H7 (cell line): Measurements from ENCODE around the gene NOX3. TPM values are rescaled to one million over a fixed set of nuclear protein-coding genes. Genes with fewer than 3 reads are reported as not detected.
"Not testable (repeated sequence)": the region's sequence is repeated elsewhere in the genome, so short reads cannot be mapped to it uniquely, and the experiment has no call there.

ENCODE experiments used
- DNase-seq: peaks from one replicate; pipeline ENCODE4 v3.0.0; 2012
- H3K27me3 ChIP-seq: 2 replicates; pipeline ENCODE4 v1.6.0; 2011; ENCODE audit warnings: mild to moderate bottlenecking, low read length; ENCODE audit not compliant: control insufficient read depth, insufficient read depth
- H3K36me3 ChIP-seq: replicated peaks from 2 replicates; pipeline ENCODE4 v1.5.1; 2011; ENCODE audit warnings: low read length; ENCODE audit not compliant: control insufficient read depth, insufficient read depth
- H3K4me3 ChIP-seq: 2 replicates; pipeline ENCODE4 v1.5.1; 2011; ENCODE audit warnings: low read depth, mild to moderate bottlenecking, control low read depth, low read length, moderate library complexity; ENCODE audit not compliant: insufficient read depth
- total RNA-seq: library from RNA; depleted of rRNA; stranded (reverse); fragments of >200 nt; shearing (Covaris generic); gene quantifications from 2 replicates; pipeline ENCODE4 v1.2.3, GENCODE V29; 2014

The NOX3 gene
- total RNA-seq, 1 experiment from 2014 or later = not detected

DNA sequence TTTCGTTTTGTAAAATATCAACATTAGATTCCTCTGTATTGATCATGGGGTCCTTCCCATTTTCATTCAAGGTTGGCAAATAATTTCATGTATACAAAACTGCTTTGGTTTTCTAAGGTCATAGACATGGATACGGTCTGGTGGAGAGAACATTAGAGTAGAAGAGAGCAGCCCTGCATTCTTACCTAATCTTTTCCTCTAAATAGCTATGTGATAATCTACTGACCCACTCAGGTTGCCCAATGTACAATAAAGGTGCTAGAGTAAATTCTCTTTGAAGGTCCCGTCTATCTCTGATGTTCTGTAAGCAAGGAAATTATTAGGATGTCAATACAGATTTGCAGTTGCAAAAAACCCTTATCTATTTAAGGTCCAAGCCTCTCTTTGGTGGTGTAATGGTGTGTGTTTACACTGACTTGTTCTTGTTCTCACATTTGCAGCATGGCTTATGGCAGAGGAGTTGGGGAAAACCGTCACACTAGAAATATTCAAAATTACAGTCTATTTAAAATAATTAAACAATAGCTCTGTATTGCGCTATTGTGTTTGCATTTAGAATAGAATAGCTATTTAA is 31.2 kb upstream of the NOX3 start:
- no peak overlapping the region for H3K4me3 ChIP-seq
- H3K36me3 ChIP-seq = no peaks in the 10 kb centered on the region
- H3K27me3 ChIP-seq = no peaks in the 10 kb centered on the region
- no peak for DNase-seq

DNA sequence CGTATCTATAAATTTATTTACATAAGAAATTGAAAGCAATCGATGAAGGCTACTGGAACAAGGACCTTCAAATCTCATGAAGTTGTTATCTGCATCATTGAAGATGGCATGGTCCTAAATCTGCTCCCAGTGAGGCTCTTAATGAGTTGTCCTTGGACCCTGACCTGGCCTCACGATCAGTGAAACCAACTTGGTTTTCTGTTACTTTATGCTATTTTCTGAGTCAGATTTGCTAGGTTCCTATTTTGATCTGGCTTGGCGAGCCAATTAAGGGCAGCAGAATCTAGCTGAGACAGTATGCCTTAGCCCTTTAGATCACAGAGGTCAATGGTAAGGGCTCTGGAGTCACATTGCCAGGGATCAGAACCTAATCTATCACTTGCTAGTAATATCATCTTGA is 30.1 kb upstream of the NOX3 start:
- Histone ChIP-seq H3K4me3 (no peak overlapping the region), H3K36me3 (no peaks in the 10 kb centered on the region), H3K27me3 (no peaks in the 10 kb centered on the region)

DNA sequence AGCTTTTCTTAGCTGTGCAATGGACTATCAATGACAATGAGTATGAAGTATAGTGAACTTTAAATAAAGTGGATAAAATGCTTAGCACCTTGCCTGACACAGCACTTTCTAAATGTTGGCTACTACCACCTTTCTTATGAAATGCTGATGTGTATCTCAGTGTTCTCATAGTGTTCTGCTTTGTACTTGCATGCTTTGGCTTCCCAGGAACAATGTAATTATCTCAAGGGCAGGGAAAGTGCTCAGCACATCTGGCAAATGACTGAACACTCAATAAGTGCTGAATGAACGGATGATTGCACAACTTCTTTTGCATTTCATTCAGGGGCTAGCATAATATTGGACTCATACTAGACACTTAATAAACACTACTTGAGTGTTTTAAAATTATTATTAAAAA is 28.2 kb upstream of the NOX3 start:
- Histone ChIP-seq H3K4me3 (no peak overlapping the region), H3K27me3 (no peaks in the 10 kb centered on the region), H3K36me3 (no peaks in the 10 kb centered on the region)
- DNase-seq = no peak

More for the DNA sequence above, 30.1 kb upstream of the NOX3 start:
- DNase-seq = no peak

DNA sequence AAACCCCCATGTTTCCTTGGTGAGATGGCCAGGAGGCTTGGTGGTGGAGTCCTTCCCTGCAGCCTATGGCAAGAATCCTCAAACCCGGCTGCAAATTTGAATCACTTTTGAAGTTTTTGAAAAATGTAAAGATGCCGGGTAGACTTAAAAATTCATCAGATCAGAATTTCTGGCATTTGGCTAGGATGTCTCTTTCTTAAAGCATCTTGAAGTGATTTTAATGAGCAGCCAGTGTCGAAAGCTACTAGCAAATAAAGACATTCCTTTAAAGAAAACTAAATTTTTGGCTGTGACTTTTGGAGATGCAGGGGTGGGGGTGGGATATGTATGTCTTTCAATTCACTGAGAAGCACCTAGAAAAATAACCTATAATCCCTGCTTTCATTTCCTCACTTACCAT is 25.6 kb upstream of the NOX3 start:
- Histone ChIP-seq H3K4me3 (no peak overlapping the region), H3K36me3 (no peaks in the 10 kb centered on the region), H3K27me3 (no peaks in the 10 kb centered on the region)
- DNase-seq = no peak

GRCh38 chr6:155473741-155474140 is 18.1 kb upstream of the NOX3 start:
- DNase-seq = no peak
- no peak overlapping the region for H3K4me3 ChIP-seq
- no peaks in the 10 kb centered on the region for H3K36me3 ChIP-seq
- no peaks in the 10 kb centered on the region for H3K27me3 ChIP-seq

GRCh38 chr6:155472886-155473285 is 17.2 kb upstream of the NOX3 start:
- Histone ChIP-seq H3K4me3 (no peak overlapping the region), H3K27me3 (no peaks in the 10 kb centered on the region), H3K36me3 (no peaks in the 10 kb centered on the region)
- no peak for DNase-seq

GRCh38 chr6:155470979-155471616 is 15.5 kb upstream of the NOX3 start:
- H3K4me3 ChIP-seq, H3K36me3 ChIP-seq, H3K27me3 ChIP-seq, DNase-seq: not testable (repeated sequence)

DNA sequence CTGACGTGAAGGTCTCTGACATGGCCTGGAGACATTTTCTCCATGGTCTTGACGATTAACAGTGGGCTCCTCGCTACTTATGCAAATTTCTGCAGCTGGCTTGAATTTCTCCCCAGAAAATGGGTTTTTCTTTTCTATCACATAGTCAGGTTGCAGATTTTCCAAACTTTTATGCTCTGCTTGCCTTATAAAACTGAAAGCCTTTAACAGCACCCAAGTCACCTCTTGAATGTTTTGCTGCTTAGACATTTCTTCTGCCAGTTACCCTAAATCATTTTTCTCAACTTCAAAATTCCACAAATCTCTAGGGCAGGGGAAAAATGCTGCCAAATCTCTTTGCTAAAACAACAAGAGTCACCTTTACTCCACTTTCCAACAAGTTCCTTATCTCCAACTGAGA is 12.9 kb upstream of the NOX3 start:
- not testable (repeated sequence) for H3K36me3 ChIP-seq, H3K27me3 ChIP-seq, H3K4me3 ChIP-seq, DNase-seq

- Histone ChIP-seq H3K27me3 (no peaks in the 10 kb centered on the region), H3K4me3 (no peak overlapping the region), H3K36me3 (no peaks in the 10 kb centered on the region)
- DNase-seq = no peak
Measured at GRCh38 chr6:155466539-155466938, 10.9 kb upstream of the NOX3 start.

GRCh38 chr6:155461556-155461955 is 5.9 kb upstream of the NOX3 start:
- no peaks in the 10 kb centered on the region for H3K27me3 ChIP-seq
- no peaks in the 10 kb centered on the region for H3K36me3 ChIP-seq
- no peak overlapping the region for H3K4me3 ChIP-seq
- no peak for DNase-seq

- Histone ChIP-seq H3K27me3 (no peaks in the 10 kb centered on the region), H3K4me3 (no peak overlapping the region), H3K36me3 (no peaks in the 10 kb centered on the region)
- no peak for DNase-seq
Measured at GRCh38 chr6:155454471-155454870, 1.2 kb downstream of the NOX3 start.

GRCh38 chr6:155454008-155454407 is 1.6 kb downstream of the NOX3 start:
- Histone ChIP-seq H3K4me3 (no peak overlapping the region), H3K36me3 (no peaks in the 10 kb centered on the region), H3K27me3 (no peaks in the 10 kb centered on the region)
- DNase-seq = no peak

- Histone ChIP-seq H3K36me3 (no peaks in the 10 kb centered on the region), H3K4me3 (no peak overlapping the region), H3K27me3 (no peaks in the 10 kb centered on the region)
- DNase-seq = no peak
Measured at GRCh38 chr6:155452576-155452975, 3.1 kb downstream of the NOX3 start.

DNA sequence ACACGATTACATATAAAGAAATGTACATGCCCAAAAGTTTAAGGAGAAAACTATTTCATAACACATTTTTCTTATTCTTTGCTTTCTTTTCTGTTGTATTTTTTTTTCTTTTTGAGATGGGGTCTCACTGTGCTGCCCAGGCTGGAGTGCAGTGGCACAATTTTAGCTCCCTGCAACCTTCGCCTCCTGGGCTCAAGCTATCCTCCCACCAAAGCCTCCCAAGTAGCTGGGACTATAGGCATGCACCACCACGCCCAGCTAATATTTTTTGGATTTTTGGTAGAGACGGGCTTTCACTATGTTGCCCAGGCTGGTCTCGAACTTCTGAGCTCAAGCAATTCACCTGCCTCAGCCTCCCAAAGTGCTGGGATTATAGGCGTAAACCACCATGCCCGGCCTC is 4.1 kb downstream of the NOX3 start:
- H3K4me3 ChIP-seq, DNase-seq, H3K27me3 ChIP-seq, H3K36me3 ChIP-seq: not testable (repeated sequence)

DNA sequence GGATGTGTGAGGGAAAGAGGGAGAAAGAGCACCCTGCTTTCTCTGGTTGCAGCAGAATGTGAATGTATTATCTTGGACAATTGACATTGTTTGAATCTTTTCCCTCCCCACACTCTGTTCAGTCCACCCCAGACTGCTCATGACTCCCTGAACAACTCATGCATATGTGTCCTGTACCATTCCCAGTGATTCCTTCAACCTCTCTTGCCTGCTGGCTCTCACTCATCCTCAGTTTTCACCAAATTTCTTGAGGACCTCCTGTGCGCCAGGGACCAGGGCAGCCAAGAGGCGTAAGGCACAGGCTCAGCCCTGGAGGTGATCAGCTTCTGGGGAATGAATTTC is 5.4 kb downstream of the NOX3 start:
- Histone ChIP-seq H3K36me3 (no peaks in the 10 kb centered on the region), H3K4me3 (no peak overlapping the region), H3K27me3 (no peaks in the 10 kb centered on the region)
- DNase-seq = no peak
